Neural progenitor cell (in vitro differentiated cells): ENCODE results near the gene ADCY2. TPM values are rescaled to one million over a fixed set of nuclear protein-coding genes. Genes with fewer than 3 reads are reported as not detected.

Experiments used
- DNase-seq: peaks from one replicate; pipeline ENCODE4 v3.0.0-alpha.2; 2016; ENCODE audit warnings: low spot score
- H2AFZ ChIP-seq: fragments of 200-600 bp; sonication (generic); replicated peaks from 2 replicates; pipeline ENCODE4 v1.6.1; 2016; ENCODE audit warnings: antibody characterized with exemption
- H3F3A ChIP-seq: fragments of 200-600 bp; sonication (generic); 2 replicates; pipeline ENCODE4 v1.6.1; 2016; ENCODE audit warnings: antibody characterized with exemption, low read depth
- H3K27ac ChIP-seq: fragments of 200-600 bp; sonication (generic); 2 replicates; pipeline ENCODE4 v1.5.1; 2016; ENCODE audit warnings: mild to moderate bottlenecking
- H3K27me3 ChIP-seq: fragments of 200-600 bp; sonication (generic); 2 replicates; pipeline ENCODE4 v1.6.1; 2016; ENCODE audit warnings: mild to moderate bottlenecking, moderate library complexity
- H3K36me3 ChIP-seq: fragments of 200-600 bp; sonication (generic); 2 replicates; pipeline ENCODE4 v1.5.1; 2016
- H3K4me1 ChIP-seq: fragments of 200-600 bp; sonication (generic); 2 replicates; pipeline ENCODE4 v1.6.1; 2016; ENCODE audit warnings: mixed run types
- H3K4me2 ChIP-seq: fragments of 200-600 bp; sonication (generic); 2 replicates; pipeline ENCODE4 v1.6.1; 2016
- H3K4me3 ChIP-seq: fragments of 200-600 bp; sonication (generic); 2 replicates; pipeline ENCODE4 v1.5.1; 2016
- H3K79me2 ChIP-seq: fragments of 200-600 bp; sonication (generic); 2 replicates; pipeline ENCODE4 v1.6.1; 2016; ENCODE audit warnings: low read depth
- H3K9ac ChIP-seq: fragments of 200-600 bp; sonication (generic); 2 replicates; pipeline ENCODE4 v1.6.1; 2016
- H3K9me3 ChIP-seq: fragments of 200-600 bp; sonication (generic); 2 replicates; pipeline ENCODE4 v1.5.1; 2016; ENCODE audit warnings: low read depth
- H4K20me1 ChIP-seq: fragments of 200-600 bp; sonication (generic); 2 replicates; pipeline ENCODE4 v1.6.1; 2016; ENCODE audit warnings: low read depth
- H3K27ac Mint-ChIP-seq: 3 replicates; pipeline ENCODE4 v1.8.0; 2021; ENCODE audit warnings: mixed read lengths
- H3K27me3 Mint-ChIP-seq: 2 replicates; pipeline ENCODE4 v1.8.0; 2022; ENCODE audit warnings: low read depth, mild to moderate bottlenecking, inconsistent platforms, moderate library complexity, mixed read lengths; ENCODE audit not compliant: insufficient read depth
- H3K36me3 Mint-ChIP-seq: 3 replicates; pipeline ENCODE4 v1.8.0; 2021; ENCODE audit warnings: mixed read lengths
- H3K4me1 Mint-ChIP-seq: 3 replicates; pipeline ENCODE4 v1.8.0; 2021; ENCODE audit warnings: mixed read lengths
- H3K4me3 Mint-ChIP-seq: 3 replicates; pipeline ENCODE4 v1.8.0; 2021; ENCODE audit warnings: mild to moderate bottlenecking, moderate library complexity, mixed read lengths
- H3K9me3 Mint-ChIP-seq: 3 replicates; pipeline ENCODE4 v1.8.0; 2020; ENCODE audit warnings: mixed read lengths
- CTCF ChIP-seq: fragments of 200-600 bp; sonication (generic); IDR thresholded peaks from 2 replicates; pipeline ENCODE4 v1.5.1; 2017; ENCODE audit warnings: antibody characterized with exemption, mild to moderate bottlenecking
- EZH2 ChIP-seq: fragments of 200-600 bp; sonication (generic); IDR thresholded peaks from 2 replicates; pipeline ENCODE4 v1.6.1; 2017; ENCODE audit warnings: antibody characterized with exemption, mild to moderate bottlenecking, moderate library complexity
- EZH2phosphoT487 ChIP-seq: fragments of 200-600 bp; sonication (generic); IDR thresholded peaks from 2 replicates; pipeline ENCODE4 v1.6.1; 2017; ENCODE audit warnings: antibody characterized with exemption
- total RNA-seq: library from RNA; depleted of rRNA; stranded (reverse); fragments of >200 nt; gene quantifications from 2 replicates; pipeline ENCODE4 v1.2.3, GENCODE V29; 2015; ENCODE audit warnings: low replicate concordance

The ADCY2 gene
- total RNA-seq, 1 donor from 2014 or later: 1.2 TPM

- Histone ChIP-seq H4K20me1 (peaks cover 25% of the 10 kb centered on the region), H3K4me3 (no peak overlapping the region), H3K27ac (no peak overlapping the region), H3K9ac (no peak overlapping the region), H3K4me1 (peaks cover 12% of the 10 kb centered on the region), H3K79me2 (peaks cover 95% of the 10 kb centered on the region), H3K9me3 (no peaks in the 10 kb centered on the region), H3K27me3 (no peaks in the 10 kb centered on the region), H3F3A (no peaks in the 10 kb centered on the region), H2AFZ (no peak overlapping the region), H3K4me2 (no peak overlapping the region), H3K36me3 (peaks cover 14% of the 10 kb centered on the region)
- peaks cover 12% of the 10 kb centered on the region for H3K36me3 Mint-ChIP-seq
- no peak overlapping the region for H3K4me3 Mint-ChIP-seq
- peaks cover 19% of the 10 kb centered on the region for H3K4me1 Mint-ChIP-seq
- H3K27me3 Mint-ChIP-seq: peaks cover 2% of the 10 kb centered on the region
- H3K27ac Mint-ChIP-seq: no peak overlapping the region
- H3K9me3 Mint-ChIP-seq: no peaks in the 10 kb centered on the region
- TF ChIP-seq CTCF (no peak), EZH2 (no peak), EZH2phosphoT487 (no peak)
- no peak for DNase-seq
These were observed 475.7 kb downstream of the ADCY2 start for GRCh38 chr5:7871653-7872052.

DNA sequence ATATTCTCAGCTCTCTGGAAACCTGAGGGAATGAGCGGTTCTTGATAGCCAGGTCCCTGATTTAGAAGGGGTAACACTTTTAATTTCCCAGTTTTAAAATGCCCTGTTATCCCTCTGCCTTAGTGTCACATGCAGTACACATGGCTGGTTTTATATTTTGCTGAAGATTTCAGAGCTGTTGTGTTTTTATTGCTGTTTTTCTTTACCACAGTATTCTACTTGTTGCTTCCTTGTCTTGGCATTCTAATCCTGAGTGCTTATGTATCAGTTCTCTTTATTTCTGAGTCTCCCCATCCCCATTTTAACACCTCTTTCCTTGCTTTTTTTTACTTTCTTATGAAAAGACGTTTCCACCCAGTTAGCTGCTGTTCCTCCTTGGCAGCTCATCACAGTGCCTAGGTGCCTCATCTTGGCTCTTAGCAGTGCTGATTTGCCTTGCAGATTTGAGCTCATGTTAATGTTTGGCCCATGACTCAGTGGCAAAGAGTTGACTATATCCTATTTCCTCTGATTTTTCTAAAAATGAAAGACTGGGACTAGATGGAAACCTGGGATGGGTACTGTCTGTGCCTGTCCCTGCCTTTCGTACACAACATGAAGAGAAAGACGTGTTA lies 476.7 kb downstream of the ADCY2 start:
- H3K27me3 ChIP-seq: no peaks in the 10 kb centered on the region
- H3K27ac Mint-ChIP-seq: no peak overlapping the region
- no peak overlapping the region for H3K4me2 ChIP-seq
- H3F3A ChIP-seq: no peaks in the 10 kb centered on the region
- no peak overlapping the region for H3K4me3 Mint-ChIP-seq
- H3K27ac ChIP-seq: no peak overlapping the region
- H3K4me1 ChIP-seq: peaks cover 12% of the 10 kb centered on the region
- TF ChIP-seq EZH2 (no peak), CTCF (no peak), EZH2phosphoT487 (no peak)
- H4K20me1 ChIP-seq: peaks cover 25% of the 10 kb centered on the region
- no peak overlapping the region for H2AFZ ChIP-seq
- peaks cover 2% of the 10 kb centered on the region for H3K27me3 Mint-ChIP-seq
- no peak overlapping the region for H3K9ac ChIP-seq
- H3K9me3 ChIP-seq: no peaks in the 10 kb centered on the region
- H3K4me3 ChIP-seq: no peak overlapping the region
- DNase-seq: no peak
- peaks cover 86% of the 10 kb centered on the region for H3K79me2 ChIP-seq
- H3K36me3 ChIP-seq: peaks cover 15% of the 10 kb centered on the region
- peaks cover 13% of the 10 kb centered on the region for H3K36me3 Mint-ChIP-seq
- H3K9me3 Mint-ChIP-seq: no peaks in the 10 kb centered on the region
- peaks cover 12% of the 10 kb centered on the region for H3K4me1 Mint-ChIP-seq

DNA sequence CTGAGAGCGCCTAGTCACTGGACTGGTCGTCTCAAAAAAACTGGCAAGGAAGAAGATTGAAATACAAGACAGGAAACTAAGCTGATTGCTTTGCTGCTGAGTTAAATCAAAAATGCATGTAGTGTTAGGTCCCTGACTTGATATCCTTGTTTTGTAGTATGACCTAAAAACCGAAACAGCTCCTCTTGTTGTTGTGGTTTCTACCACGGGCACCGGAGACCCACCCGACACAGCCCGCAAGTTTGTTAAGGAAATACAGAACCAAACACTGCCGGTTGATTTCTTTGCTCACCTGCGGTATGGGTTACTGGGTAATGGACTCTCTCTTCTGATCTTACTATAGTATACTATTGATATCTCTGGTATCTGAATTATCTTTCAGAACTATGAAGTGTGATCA lies 477.3 kb downstream of the ADCY2 start:
- Histone ChIP-seq H3K27ac (no peak overlapping the region), H3K4me1 (peaks cover 9% of the 10 kb centered on the region), H4K20me1 (peaks cover 25% of the 10 kb centered on the region), H3K27me3 (no peaks in the 10 kb centered on the region), H2AFZ (no peak overlapping the region), H3K36me3 (peaks cover 17% of the 10 kb centered on the region), H3K4me2 (no peak overlapping the region), H3K9me3 (no peaks in the 10 kb centered on the region), H3K79me2 (peaks cover 80% of the 10 kb centered on the region), H3K4me3 (no peak overlapping the region), H3F3A (no peaks in the 10 kb centered on the region), H3K9ac (no peak overlapping the region)
- Mint-ChIP-seq H3K9me3 (no peaks in the 10 kb centered on the region), H3K4me1 (peaks cover 12% of the 10 kb centered on the region), H3K27me3 (peaks cover 2% of the 10 kb centered on the region), H3K27ac (no peak overlapping the region), H3K36me3 (peaks cover 13% of the 10 kb centered on the region), H3K4me3 (no peak overlapping the region)
- no peak for DNase-seq
- TF ChIP-seq EZH2phosphoT487 (no peak), CTCF (no peak), EZH2 (no peak)
